Glomerular visceral epithelial cell (primary cell): Measurements from ENCODE around the gene ASIC3.
"Not testable (repeated sequence)": the region's sequence is repeated elsewhere in the genome, so short reads cannot be mapped to it uniquely, and the experiment has no call there.

Source experiments
- DNase-seq: peaks from one replicate; pipeline ENCODE4 v3.0.0-alpha.2; 2016; ENCODE audit errors: extremely low spot score

ASIC3 gene

GRCh38 chr7:151013733-151014497 lies 34.4 kb upstream of the ASIC3 start:
- peak; percentile 15 for DNase-seq

GRCh38 chr7:151014950-151015349 lies 33.4 kb upstream of the ASIC3 start:
- DNase-seq = no peak

GRCh38 chr7:151015967-151016366 lies 32.4 kb upstream of the ASIC3 start:
- DNase-seq = no peak

GRCh38 chr7:151016505-151016904 lies 31.8 kb upstream of the ASIC3 start:
- DNase-seq = no peak

GRCh38 chr7:151016942-151017341 lies 31.4 kb upstream of the ASIC3 start:
- DNase-seq = no peak

- DNase-seq = no peak
Observed at GRCh38 chr7:151017370-151017952, 30.9 kb upstream of the ASIC3 start.

GRCh38 chr7:151017953-151018420 lies 30.3 kb upstream of the ASIC3 start:
- peak; percentile 42 for DNase-seq

GRCh38 chr7:151018421-151019129 lies 29.8 kb upstream of the ASIC3 start:
- no peak for DNase-seq

- DNase-seq = no peak
Observed at GRCh38 chr7:151019130-151019447, 29.2 kb upstream of the ASIC3 start.

- no peak for DNase-seq
Observed at GRCh38 chr7:151020231-151020630, 28.1 kb upstream of the ASIC3 start.

- no peak for DNase-seq
Observed at GRCh38 chr7:151023232-151023631, 25.1 kb upstream of the ASIC3 start.

- no peak for DNase-seq
Observed at GRCh38 chr7:151024435-151025056, 23.8 kb upstream of the ASIC3 start, which contains the start of gene ATG9B. ATG9B (minus strand) TSS chr7:151024494; CDS start chr7:151024423, 71 bp downstream.

- DNase-seq = peak; percentile 26
Observed at GRCh38 chr7:151025924-151026671, 22.2 kb upstream of the ASIC3 start.

- DNase-seq = not testable (repeated sequence)
Observed at GRCh38 chr7:151026771-151027727, 21.3 kb upstream of the ASIC3 start.

- not testable (repeated sequence) for DNase-seq
Observed at GRCh38 chr7:151027728-151028130, 20.6 kb upstream of the ASIC3 start.

- DNase-seq = peak; percentile 99
Observed at GRCh38 chr7:151028131-151028947, 20.0 kb upstream of the ASIC3 start, which contains the start of gene ABCB8. ABCB8 (plus strand) TSS chr7:151028450; CDS start chr7:151028516, 66 bp downstream.

GRCh38 chr7:151028948-151029501 lies 19.3 kb upstream of the ASIC3 start:
- no peak for DNase-seq

GRCh38 chr7:151031011-151031410 lies 17.3 kb upstream of the ASIC3 start:
- no peak for DNase-seq
